ENCODE data around the gene SCD5. TPM values are rescaled to one million over a fixed set of nuclear protein-coding genes. Genes with fewer than 3 reads are reported as not detected.
A peak's percentile ranks its signal among the peaks of the same experiment; 100 is the strongest.

The SCD5 gene
- total and polyA plus RNA-seq, 2 experiments from 2014 or later, result 0.79 to 1.6 TPM

DNA sequence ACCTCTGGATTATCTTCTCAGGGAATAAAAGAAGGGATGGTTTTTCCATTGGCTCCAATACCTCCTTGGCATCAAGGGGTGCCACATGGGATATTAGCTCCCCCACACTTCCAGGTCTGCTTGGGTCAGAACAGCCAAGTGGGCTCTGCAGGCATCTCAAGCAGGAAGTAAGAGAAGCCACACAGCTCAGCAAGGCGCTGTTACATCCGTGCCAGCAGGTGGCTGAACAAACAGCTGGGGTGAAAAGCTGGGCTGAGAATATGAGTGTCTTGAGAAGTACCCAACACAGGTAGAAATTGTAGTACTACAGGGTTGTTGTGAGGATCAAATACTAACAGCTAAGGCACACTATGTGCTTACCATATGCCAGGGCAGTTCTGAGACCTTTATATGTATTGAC, 160.1 kb downstream of the SCD5 start (continued):
- TF ChIP-seq, protein P1, sequence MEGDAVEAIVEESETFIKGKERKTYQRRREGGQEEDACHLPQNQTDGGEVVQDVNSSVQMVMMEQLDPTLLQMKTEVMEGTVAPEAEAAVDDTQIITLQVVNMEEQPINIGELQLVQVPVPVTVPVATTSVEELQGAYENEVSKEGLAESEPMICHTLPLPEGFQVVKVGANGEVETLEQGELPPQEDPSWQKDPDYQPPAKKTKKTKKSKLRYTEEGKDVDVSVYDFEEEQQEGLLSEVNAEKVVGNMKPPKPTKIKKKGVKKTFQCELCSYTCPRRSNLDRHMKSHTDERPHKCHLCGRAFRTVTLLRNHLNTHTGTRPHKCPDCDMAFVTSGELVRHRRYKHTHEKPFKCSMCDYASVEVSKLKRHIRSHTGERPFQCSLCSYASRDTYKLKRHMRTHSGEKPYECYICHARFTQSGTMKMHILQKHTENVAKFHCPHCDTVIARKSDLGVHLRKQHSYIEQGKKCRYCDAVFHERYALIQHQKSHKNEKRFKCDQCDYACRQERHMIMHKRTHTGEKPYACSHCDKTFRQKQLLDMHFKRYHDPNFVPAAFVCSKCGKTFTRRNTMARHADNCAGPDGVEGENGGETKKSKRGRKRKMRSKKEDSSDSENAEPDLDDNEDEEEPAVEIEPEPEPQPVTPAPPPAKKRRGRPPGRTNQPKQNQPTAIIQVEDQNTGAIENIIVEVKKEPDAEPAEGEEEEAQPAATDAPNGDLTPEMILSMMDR (conservative IDR thresholded peaks at IDR 0.05; ENCODE audit: low read depth in 2 of 2), result no peak
- TF ChIP-seq EZH2phosphoT487 (IDR thresholded peaks at IDR 0.05; ENCODE audit: unreplicated experiment), result no peak
- TF ChIP-seq EZH2 (IDR thresholded peaks at IDR 0.05; ENCODE audit: low read depth, unreplicated experiment), result no peak
- no peak for TF ChIP-seq JUNB (IDR thresholded peaks at IDR 0.05; ENCODE audit: unreplicated experiment)
- TF ChIP-seq, protein P2, sequence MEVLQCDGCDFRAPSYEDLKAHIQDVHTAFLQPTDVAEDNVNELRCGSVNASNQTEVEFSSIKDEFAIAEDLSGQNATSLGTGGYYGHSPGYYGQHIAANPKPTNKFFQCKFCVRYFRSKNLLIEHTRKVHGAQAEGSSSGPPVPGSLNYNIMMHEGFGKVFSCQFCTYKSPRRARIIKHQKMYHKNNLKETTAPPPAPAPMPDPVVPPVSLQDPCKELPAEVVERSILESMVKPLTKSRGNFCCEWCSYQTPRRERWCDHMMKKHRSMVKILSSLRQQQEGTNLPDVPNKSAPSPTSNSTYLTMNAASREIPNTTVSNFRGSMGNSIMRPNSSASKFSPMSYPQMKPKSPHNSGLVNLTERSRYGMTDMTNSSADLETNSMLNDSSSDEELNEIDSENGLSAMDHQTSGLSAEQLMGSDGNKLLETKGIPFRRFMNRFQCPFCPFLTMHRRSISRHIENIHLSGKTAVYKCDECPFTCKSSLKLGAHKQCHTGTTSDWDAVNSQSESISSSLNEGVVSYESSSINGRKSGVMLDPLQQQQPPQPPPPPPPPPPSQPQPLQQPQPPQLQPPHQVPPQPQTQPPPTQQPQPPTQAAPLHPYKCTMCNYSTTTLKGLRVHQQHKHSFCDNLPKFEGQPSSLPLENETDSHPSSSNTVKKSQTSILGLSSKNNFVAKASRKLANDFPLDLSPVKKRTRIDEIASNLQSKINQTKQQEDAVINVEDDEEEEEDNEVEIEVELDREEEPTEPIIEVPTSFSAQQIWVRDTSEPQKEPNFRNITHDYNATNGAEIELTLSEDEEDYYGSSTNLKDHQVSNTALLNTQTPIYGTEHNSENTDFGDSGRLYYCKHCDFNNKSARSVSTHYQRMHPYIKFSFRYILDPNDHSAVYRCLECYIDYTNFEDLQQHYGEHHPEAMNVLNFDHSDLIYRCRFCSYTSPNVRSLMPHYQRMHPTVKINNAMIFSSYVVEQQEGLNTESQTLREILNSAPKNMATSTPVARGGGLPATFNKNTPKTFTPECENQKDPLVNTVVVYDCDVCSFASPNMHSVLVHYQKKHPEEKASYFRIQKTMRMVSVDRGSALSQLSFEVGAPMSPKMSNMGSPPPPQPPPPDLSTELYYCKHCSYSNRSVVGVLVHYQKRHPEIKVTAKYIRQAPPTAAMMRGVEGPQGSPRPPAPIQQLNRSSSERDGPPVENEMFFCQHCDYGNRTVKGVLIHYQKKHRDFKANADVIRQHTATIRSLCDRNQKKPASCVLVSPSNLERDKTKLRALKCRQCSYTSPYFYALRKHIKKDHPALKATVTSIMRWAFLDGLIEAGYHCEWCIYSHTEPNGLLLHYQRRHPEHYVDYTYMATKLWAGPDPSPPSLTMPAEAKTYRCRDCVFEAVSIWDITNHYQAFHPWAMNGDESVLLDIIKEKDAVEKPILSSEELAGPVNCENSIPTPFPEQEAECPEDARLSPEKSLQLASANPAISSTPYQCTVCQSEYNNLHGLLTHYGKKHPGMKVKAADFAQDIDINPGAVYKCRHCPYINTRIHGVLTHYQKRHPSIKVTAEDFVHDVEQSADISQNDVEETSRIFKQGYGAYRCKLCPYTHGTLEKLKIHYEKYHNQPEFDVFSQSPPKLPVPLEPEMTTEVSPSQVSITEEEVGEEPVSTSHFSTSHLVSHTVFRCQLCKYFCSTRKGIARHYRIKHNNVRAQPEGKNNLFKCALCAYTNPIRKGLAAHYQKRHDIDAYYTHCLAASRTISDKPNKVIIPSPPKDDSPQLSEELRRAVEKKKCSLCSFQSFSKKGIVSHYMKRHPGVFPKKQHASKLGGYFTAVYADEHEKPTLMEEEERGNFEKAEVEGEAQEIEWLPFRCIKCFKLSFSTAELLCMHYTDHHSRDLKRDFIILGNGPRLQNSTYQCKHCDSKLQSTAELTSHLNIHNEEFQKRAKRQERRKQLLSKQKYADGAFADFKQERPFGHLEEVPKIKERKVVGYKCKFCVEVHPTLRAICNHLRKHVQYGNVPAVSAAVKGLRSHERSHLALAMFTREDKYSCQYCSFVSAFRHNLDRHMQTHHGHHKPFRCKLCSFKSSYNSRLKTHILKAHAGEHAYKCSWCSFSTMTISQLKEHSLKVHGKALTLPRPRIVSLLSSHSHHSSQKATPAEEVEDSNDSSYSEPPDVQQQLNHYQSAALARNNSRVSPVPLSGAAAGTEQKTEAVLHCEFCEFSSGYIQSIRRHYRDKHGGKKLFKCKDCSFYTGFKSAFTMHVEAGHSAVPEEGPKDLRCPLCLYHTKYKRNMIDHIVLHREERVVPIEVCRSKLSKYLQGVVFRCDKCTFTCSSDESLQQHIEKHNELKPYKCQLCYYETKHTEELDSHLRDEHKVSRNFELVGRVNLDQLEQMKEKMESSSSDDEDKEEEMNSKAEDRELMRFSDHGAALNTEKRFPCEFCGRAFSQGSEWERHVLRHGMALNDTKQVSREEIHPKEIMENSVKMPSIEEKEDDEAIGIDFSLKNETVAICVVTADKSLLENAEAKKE (CRISPR knock-in tag; IDR thresholded peaks at IDR 0.05), result no peak
- no peak for TF ChIP-seq STAT1 (IDR thresholded peaks at IDR 0.05; ENCODE audit: unreplicated experiment)

DNA sequence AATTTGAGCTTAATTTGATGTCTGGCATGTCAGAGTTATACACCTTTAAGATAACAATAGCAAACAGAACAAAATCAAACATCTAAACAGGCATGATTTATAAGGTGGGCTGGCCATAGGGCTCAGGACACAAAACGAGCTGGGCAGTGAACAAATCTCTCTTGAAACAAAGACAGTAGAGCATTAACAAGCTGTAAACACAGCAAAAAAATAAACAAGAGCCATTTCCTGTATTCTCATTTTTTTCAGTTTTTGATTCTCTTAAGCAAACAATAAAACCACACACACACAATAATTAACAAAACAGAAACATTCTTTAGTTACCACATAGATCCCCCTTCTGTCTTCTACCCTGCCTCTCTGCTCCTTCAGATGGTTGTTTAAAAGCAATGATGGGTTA, 168.5 kb downstream of the SCD5 start:
- Mint-ChIP-seq H3K27me3 (ENCODE audit: insufficient read depth, low read depth, poor library complexity) (peaks cover 2% of the 10 kb centered on the region), H3K9me3 (peaks cover 4% of the 10 kb centered on the region; the same call in 1 of the 3 replicates), H3K27ac (no peak overlapping the region), H3K36me3 (ENCODE audit: low read depth) (no peaks in the 10 kb centered on the region), H3K4me1 (peaks cover 6% of the 10 kb centered on the region; the same call in 2 of the 3 replicates), H3K4me3 (no peak overlapping the region)
- ATAC-seq, result no peak
- Histone ChIP-seq H4K20me1 (replicated peaks; ENCODE audit: insufficient read depth) (no peaks in the 10 kb centered on the region), H3K27me3 (ENCODE audit: insufficient read depth) (no peaks in the 10 kb centered on the region), H3K9me2 (ENCODE audit: insufficient read depth) (no peaks in the 10 kb centered on the region), H3K4me1 (ENCODE audit: insufficient read depth) (no peaks in the 10 kb centered on the region; the same call in 1 of the 2 replicates), H3K79me2 (replicated peaks; ENCODE audit: insufficient read depth) (no peaks in the 10 kb centered on the region), H3K4me3 (no peak overlapping the region), H2AFZ (peak overlapping the region; percentile 54; the same call in 1 of the 2 replicates), H3K36me3 (ENCODE audit: insufficient read depth) (no peaks in the 10 kb centered on the region), H3K27ac (ENCODE audit: low read depth) (no peak overlapping the region), H3K4me2 (no peak overlapping the region), H3F3A (replicated peaks; ENCODE audit: low read depth) (no peaks in the 10 kb centered on the region)
- TF ChIP-seq, protein P3, sequence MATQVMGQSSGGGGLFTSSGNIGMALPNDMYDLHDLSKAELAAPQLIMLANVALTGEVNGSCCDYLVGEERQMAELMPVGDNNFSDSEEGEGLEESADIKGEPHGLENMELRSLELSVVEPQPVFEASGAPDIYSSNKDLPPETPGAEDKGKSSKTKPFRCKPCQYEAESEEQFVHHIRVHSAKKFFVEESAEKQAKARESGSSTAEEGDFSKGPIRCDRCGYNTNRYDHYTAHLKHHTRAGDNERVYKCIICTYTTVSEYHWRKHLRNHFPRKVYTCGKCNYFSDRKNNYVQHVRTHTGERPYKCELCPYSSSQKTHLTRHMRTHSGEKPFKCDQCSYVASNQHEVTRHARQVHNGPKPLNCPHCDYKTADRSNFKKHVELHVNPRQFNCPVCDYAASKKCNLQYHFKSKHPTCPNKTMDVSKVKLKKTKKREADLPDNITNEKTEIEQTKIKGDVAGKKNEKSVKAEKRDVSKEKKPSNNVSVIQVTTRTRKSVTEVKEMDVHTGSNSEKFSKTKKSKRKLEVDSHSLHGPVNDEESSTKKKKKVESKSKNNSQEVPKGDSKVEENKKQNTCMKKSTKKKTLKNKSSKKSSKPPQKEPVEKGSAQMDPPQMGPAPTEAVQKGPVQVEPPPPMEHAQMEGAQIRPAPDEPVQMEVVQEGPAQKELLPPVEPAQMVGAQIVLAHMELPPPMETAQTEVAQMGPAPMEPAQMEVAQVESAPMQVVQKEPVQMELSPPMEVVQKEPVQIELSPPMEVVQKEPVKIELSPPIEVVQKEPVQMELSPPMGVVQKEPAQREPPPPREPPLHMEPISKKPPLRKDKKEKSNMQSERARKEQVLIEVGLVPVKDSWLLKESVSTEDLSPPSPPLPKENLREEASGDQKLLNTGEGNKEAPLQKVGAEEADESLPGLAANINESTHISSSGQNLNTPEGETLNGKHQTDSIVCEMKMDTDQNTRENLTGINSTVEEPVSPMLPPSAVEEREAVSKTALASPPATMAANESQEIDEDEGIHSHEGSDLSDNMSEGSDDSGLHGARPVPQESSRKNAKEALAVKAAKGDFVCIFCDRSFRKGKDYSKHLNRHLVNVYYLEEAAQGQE (IDR thresholded peaks at IDR 0.05; ENCODE audit: unreplicated experiment), result no peak
- TF ChIP-seq POLR2AphosphoS5 (IDR thresholded peaks at IDR 0.05; ENCODE audit: low read depth), result no peak
- DNase-seq (ENCODE audit: low spot score), result no peak

Measured in GM23338 (cell line).